ENCODE measurements around the gene AKAP13.
"Not testable (repeated sequence)": the region's sequence is repeated elsewhere in the genome, so short reads cannot be mapped to it uniquely, and the experiment has no call there.

The AKAP13 gene

DNA sequence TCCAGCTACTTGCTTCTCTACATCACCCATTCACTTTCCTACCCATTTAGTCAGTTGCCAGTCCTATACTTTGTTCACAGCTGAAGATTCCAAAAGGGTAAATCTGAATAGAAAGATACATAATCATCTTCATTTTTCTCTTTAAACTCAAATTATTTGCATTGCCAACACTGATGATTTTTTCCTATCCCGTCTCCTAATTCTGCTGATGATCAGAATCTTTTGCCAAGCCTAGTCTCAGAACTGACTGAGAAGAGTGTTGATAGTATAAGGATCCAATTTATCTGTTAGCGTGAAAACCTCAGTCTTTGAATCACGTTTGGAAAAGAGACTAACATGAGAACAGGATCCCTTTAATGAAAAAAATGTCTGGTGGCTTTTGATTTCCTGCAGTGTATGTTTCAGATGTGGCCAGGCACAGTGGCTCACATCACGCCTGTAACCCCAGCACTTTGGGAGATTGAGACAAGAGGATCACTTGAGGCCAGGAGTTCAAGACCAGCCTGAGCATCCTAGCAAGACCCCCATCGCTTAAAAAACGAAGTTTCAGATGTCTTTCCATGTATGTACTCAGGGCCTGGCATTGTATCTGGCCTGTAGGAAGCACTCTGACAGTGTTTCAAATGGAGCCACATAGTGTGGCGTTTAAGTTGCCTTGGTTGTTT is 244.9 kb downstream of the AKAP13 start:
- DNase-seq (ENCODE audit: low read depth) = no peak

DNA sequence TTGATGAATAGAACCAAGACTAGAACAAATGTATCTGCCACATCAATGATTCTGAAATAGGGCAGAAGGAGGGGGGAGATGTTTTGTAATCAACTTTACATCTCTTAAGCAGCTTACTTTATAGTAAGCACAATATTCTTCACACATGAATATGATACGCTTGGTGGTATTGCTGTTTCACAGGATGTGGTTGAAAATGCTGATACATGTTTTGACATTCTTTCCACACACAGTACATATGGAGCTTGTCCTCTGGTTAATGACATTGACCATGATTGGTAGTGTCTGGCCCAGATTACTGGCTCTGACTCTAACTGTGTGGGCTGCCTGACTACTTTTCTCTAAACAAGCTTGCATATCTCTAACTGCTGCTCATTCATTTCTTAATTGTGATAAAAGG is 245.5 kb downstream of the AKAP13 start:
- no peak for DNase-seq (ENCODE audit: low read depth)

DNA sequence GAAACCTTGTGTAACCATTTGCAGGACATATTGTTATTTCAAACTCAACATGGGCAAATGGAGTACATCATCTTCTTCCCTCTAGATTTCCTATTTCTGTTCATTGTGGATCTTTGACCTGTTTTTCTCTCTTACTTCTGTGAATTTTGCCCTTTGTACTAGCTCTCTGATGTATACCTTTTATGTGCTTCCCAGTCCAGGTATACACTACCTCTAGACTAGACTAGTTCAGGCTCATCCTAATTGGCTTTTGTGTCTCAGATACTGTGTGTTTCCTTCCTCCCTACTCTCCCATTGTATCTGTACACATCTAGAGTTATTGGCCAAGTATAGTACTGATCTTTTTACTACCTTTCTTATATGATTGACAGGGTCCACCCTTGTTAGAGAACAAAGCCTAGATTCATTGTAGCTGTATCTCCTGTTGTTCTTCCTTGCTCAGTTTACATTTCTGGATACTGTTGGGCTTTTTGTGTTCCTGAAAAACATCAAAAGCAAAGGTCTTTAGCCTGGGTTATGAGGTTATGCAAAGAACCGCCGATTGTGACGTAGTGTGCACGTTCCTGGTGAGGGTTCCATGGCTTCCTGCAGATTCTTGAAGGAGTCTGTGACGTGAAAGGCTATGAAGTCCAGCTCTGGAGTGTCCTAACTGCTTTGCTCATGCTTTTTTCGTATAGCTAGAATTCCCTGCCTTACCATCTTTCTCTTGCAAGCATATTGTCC is 247.0 kb downstream of the AKAP13 start:
- DNase-seq (ENCODE audit: low read depth) = no peak

DNA sequence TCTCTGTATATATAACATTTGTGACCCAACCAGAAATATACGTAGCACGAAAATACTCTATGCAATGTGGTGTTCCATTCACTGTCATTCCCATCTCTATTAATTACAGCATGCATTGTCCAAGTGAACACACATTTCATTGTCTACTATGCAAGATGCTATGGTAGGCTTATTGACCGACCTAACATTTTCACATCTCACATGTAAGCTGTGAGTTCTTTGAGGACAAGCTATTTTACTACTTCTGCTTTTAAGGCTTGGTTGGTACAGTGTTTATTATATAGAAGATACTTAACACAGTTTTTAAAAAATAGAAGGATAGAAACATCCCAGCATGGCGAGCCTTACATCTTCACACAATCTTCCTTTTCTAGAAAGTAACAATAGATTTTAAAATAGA is 249.9 kb downstream of the AKAP13 start:
- no peak for DNase-seq (ENCODE audit: low read depth)

DNA sequence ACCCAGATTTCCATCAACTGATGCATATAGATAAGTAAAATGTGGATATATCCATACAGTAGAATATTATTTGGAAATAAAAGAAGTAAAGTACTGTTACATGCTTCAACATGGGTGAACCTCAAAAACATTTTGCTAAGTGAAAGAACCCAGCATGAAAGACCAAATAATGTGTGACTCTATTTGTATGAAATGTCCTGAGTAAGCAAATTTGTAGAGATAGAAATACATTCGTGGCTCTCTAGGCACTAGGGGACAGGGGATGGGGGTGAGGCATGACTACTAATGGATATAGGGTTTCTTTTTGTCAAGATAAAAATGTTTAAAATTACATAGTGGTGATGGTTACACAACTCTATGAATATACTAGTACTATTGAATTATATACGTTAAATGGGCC is 250.6 kb downstream of the AKAP13 start:
- no peak for DNase-seq (ENCODE audit: low read depth)

DNA sequence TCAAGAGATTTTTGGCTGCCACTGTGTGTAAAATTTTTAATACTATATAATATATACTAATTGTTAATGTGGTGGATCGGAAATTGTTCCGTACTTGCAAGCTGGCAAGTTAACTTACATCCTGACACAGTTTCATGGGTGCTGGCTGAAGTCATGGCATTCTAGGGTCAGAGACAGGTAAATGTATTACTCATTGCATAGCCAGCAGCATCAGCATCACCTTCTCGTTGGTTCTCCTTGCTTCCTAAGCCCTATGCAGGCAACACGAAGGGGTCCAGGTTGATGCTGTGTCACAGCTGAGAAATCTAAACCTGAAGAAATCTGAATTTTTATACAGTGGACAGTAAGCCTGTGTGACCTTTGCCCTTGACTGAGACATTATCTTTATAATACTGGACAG is 251.6 kb downstream of the AKAP13 start:
- DNase-seq (ENCODE audit: low read depth) = no peak

DNA sequence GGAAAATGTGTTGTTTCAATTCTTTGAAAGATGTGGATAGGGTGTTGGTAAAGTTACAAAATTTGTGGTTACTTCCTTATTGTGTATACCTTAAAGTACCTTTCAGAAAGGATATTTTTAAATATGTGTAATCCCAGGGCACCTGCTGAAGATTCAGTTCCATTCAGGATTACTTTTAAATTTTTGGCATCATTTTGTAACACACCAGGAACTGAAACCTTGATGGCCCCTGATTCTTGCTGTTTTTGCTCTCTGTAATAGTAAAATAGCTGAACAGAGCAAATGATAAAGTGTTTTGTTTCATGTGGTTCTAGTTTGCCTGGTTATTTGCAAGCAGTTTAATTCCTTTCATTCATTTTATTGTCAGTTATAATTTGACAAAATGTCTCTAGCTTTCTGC is 253.5 kb downstream of the AKAP13 start:
- no peak for DNase-seq (ENCODE audit: low read depth)

DNA sequence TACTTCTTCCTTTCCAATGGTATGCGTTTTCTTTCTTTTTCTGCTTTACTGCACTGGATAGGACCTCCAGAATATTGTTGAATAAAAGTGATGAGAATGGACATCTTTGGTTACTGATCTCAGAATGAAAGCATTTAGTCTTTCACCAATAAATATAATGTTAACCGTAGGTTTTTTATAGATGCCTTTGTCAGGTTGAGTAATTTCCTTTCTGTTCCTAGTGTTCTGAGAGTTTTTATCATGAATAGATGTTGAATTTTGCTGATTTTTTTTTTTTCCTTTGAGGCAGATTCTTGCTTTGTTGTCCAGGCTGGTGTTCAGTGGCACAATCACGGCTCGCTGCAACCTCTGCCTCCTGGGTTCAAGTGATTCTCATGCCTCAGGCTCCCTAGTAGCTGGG is 255.9 kb downstream of the AKAP13 start:
- DNase-seq (ENCODE audit: low read depth) = no peak

DNA sequence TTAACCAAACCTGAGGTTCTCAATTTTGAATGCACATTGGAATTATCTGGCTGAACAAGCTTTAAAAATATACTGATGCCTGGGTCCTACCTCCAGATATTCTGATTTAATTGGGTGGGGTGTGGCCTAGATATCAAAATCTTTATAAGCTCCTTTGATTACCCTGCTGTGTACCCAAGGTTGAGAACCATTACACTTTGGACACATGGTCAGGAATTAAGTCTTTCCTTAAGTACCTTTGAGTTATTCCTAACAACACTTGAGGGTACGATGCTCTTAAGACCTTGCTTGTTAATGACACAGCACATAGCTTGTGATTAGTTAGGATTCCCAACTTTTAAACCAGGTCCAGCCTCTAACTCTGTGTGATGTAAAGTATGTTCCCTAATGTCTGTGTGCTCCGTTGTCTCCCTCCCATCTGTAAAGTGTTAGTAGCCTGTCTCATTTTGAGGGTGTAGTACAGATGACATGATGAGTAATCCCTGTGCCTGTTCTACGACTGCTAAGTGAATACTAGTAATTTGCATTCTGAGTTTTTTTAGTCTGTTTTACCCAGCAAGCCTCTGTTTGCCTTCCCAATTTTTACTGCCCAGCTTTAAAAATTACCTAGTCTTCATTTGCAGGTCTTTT is 259.5 kb downstream of the AKAP13 start:
- no peak for DNase-seq (ENCODE audit: low read depth)

DNA sequence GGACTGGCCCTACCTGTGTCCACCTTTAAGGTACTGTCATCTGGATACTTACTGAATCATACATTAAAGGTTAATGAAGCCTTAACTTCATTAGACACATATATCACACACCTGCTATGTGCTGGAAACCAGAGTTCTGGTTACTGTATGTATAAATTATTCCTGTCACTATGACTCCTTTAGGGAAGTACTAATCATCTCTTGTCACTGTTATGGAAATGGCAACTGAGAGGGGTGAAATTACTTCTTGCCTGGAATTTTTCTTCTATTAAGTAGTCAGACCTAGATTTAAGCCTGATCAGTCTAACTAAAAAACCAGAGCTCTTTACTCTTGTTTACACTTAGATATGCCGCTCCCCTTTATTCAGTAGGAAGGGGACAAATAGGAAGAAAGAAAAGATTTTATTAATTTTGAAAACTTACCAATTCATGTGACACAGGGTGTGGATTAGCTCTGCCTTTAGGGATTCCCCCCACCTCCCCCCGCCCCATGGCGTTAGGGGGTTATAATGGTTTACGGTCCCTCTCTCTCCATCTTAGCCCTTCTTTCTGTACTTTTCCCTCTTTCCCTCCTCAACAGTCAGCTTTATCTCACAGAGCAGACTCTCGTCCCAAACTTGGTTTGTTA is 261.8 kb downstream of the AKAP13 start:
- DNase-seq (ENCODE audit: low read depth) = no peak

DNA sequence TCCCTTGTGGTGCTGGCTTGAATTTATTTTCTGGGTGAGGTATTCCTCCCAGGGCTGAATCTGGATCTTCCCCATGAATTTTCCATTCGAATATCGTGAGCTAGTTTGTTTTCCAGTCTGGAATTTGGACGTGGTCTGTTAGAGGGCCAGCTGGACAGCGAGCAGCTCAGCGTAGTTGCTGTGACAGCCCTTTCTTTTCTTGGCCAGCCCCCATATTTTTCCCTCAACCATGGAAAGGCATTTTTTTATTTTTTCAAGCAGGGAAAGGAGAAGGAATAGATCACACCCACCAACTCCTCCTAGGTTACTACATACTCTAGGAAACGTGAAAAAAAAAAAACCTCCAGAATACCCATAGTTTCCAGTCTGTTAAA is 262.3 kb downstream of the AKAP13 start:
- DNase-seq (ENCODE audit: low read depth) = no peak

DNA sequence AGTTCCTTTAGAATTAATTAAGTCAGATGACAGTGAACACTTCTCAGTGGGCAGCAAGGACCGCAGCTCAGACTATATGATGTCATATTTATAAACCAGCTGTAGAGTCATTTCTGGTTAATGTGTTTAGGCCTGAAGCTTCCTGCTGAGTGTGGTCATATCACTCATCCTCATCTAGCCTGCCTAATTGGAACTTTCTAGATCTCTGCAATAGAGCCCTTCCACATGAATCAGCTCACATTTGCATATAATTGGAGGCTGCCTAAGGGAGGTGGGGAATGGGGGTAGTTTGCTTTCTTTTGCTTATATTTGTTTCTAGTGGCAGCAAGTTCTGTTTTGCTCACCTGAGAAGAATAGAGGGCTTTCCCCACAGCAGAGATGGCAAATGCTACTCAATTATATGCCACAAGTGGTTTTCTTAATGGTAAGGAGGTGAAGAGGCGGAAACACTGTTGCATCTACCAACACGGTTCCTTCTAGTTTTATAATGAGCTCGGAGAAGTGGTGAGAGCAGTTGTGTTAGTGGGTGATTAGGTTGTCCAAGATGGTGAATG is 266.2 kb downstream of the AKAP13 start:
- no peak for DNase-seq (ENCODE audit: low read depth)

DNA sequence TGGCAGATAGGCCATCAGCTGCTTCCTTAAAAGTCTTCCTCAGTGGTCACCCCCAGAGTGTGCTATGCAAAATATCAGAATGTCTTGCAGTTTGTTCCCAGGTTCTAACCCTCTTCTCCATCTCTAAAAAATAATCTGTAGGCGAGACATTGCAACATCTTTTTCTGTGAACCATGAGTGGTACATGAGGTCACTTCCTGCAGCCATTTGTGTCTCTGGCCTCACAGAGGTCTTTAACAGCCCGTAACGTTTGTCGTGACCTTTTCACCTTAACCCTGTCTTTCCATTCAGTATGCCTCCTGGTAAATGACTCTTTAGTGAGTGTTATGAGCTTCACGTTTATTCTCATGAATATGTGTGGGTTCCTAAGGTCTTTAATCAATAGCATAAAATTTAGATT is 269.0 kb downstream of the AKAP13 start:
- DNase-seq (ENCODE audit: low read depth) = no peak

DNA sequence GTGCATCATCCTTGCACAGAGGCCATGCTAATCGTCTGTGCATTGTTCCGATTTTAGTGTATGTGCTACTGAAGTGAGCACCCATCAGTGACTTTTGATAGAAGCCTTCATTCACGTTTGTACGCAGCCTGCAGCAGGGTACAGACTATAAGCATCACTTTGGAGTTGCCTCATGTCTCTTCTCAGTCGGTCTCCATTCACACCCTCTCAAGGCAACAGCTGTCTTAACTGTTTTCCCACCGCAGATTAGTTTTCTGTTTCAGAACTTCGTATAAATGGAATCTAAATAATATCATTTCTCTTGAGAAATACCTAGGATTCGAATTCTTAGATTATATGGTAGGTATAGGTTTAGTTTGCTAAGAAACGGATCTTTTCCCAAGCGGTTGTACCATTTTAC is 271.1 kb downstream of the AKAP13 start:
- no peak for DNase-seq (ENCODE audit: low read depth)

DNA sequence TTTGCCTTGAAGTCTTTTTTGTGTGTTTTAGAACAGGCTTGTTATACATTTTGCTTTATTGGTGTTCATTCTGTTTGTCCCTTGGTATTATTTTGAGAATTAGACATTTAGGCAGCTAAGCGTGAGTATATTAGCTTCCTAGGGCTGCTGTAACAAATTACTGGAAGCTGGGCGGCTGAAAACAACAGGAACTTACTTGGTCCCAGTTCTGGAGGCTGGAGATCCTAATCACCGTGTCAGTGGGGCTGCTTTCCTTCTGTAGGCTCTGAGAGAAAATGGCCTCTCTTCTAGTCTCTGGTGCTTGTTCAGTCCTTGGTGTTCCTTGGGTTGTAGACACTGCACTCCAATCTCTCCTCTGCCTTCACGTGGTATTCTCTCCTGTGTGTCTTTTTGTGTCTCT is 272.1 kb downstream of the AKAP13 start:
- DNase-seq (ENCODE audit: low read depth) = no peak

DNA sequence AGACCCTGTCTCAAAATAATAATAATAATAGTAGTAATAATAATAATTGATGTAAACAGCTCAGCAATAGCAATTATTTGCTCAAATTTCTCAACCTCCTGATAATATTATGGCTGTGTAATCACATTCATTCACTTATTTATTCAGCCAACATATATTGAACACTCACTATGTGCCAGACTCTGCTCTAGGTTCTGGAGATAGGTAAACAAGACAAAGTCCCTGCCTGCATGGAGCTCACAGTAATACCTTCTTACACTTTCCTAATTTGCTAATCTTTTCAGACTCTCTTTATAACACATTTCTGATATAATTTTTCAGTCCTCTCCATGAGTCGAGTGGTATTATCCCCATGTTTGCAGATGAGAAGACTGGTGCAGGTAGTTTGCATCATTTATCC is 276.7 kb downstream of the AKAP13 start:
- no peak for DNase-seq (ENCODE audit: low read depth)

DNA sequence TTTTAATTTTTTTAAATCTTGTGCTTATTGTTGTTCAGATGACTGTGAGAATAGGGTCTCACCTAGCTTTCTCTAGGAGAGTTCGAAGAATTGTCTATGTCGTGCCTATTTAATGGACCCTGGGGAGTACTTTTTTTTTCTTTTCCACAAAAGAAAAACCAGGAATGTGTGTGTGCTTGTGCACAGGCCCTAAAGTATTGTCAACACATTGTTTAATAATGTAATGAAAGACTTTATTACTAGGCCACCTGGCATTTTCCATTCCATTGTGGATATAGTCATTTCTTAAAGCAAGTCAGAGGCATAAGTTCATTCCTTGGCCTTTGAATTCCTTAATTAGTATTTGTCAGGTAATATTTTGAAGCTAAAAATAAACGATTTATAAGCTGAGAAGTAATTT is 278.4 kb downstream of the AKAP13 start:
- DNase-seq (ENCODE audit: low read depth) = no peak

DNA sequence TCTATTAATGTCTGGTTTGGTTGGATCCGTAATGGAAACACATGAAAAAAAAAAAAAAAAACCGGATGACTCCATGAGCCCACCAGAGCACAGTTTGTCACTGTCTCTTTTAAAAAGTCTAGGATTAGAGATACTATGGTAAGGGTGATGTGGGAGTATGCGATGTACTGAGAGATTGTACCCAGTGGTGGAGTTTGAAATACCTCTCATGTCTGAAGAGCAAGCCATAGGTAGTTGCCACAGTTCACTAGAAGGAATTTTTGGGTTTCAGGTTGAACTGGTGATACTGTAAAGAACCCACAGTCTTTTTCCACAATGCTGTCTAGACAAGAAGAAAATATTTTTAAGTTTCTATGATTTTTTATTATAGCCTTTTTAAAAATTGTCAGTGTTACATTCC is 281.5 kb downstream of the AKAP13 start:
- DNase-seq (ENCODE audit: low read depth) = no peak

DNA sequence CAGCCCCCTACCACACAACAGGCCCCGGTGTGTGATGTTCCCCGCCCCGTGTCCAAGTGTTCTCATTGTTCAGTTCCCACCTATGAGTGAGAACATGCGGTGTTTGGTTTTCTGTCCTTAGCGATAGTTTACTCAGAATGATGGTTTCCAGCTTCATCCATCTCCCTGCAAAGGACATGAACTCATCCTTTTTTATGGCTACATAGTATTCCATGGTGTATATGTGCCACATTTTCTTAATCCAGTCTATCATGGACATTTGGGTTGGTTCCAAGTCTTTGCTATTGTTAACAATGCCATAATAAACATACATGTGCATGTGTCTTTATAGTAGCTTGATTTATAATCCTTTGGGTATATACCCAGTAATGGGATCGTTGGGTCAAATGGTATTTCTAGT is 285.3 kb downstream of the AKAP13 start:
- DNase-seq (ENCODE audit: low read depth) = not testable (repeated sequence)

DNA sequence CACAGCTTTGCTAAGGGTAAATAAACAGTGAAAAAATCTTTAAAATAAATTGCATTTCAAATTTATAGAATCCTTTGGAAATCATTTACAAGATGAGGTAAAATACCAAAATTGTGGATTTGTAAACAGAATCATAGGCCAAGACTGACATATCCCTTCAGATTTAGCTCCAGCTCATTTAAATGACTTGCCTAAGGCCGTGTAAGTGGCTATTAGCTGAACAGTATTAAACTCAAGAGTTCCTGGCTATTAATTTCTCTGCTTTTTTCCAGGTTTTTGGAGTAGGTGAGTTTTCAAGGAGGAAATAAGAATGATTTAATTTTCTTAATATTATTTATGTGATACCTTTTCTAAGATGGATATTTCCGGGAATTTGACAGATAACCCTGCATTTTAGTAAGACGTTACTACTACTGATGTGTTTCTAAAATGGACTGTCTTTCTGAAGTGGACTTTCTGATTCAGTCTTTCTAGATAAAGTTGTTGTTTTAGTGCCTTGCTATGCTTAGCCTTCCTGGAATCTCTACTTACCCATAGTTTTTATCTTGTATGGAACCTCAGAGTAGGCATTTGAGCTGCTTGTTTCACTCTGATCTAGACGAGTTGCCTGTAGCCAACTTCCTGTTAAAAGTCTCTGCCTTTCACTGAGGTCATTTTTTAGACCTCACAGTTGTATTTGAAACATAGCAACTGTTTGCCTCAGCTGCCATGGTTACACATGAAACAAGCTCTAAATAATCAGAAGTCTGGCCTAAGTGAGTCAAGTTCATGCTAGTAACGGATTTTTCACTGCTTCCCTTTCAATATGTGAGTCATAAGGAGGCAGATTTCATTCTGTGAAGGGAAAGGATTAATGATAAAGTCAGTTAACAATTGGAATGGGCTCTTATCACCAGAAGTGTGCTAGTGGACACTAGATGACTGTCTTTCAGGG is 287.4 kb downstream of the AKAP13 start:
- DNase-seq (ENCODE audit: low read depth) = peak; percentile 65

DNA sequence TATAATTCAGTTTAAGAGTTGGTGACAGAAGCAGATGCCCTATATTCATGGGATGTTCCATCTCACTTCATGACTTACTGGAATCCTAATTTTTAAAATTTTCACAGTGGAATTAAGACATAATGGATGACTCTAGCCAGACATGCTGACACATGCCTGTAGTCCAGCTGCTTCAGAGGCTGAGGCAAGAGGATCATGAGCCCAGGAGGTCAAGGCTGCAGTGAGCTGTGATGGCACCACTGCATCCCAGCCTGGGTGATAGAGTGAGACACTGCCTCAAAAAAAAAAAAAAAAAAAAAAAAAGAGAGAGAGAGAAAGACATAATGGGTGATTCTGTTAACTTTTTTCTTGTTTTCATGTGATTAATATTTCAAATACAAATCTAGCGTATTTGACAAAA is 290.8 kb downstream of the AKAP13 start:
- DNase-seq (ENCODE audit: low read depth) = no peak
